NCI-H1436 (cell line): ENCODE measurements around the gene CTSE.

Experiments used
- DNase-seq: peaks from one replicate; lab custom pipeline; 2025; lab: John Stamatoyannopoulos, UW

Gene CTSE

GRCh38 chr1:205971082-205971481, 52.6 kb downstream of the CTSE start:
- no peak for DNase-seq

- DNase-seq, result no peak
These were observed 53.2 kb downstream of the CTSE start for GRCh38 chr1:205970486-205970885.

GRCh38 chr1:205969229-205969628, 54.5 kb downstream of the CTSE start:
- DNase-seq, result no peak

GRCh38 chr1:205967554-205968335, 56.0 kb downstream of the CTSE start:
- DNase-seq, result no peak

GRCh38 chr1:205965036-205965884, 58.4 kb downstream of the CTSE start:
- DNase-seq, result peak; percentile 92

- no peak for DNase-seq
These were observed 60.1 kb downstream of the CTSE start for GRCh38 chr1:205963352-205964155.

GRCh38 chr1:205962821-205963221, 60.9 kb downstream of the CTSE start:
- no peak for DNase-seq

- DNase-seq, result no peak
These were observed 61.5 kb downstream of the CTSE start for GRCh38 chr1:205961991-205962820.

- no peak for DNase-seq
These were observed 62.3 kb downstream of the CTSE start for GRCh38 chr1:205961405-205961804.

- DNase-seq, result no peak
These were observed 63.9 kb downstream of the CTSE start for GRCh38 chr1:205959789-205960188.
